ENCODE measurements around the gene RFX4. TPM values are rescaled to one million over a fixed set of nuclear protein-coding genes. Genes with fewer than 3 reads are reported as not detected.

The RFX4 gene
- total RNA-seq, 1 donor from 2014 or later: not detected

- no peak overlapping the region for H3K4me3 ChIP-seq (ENCODE audit: low read depth, low read length)
- TF ChIP-seq, protein P1, sequence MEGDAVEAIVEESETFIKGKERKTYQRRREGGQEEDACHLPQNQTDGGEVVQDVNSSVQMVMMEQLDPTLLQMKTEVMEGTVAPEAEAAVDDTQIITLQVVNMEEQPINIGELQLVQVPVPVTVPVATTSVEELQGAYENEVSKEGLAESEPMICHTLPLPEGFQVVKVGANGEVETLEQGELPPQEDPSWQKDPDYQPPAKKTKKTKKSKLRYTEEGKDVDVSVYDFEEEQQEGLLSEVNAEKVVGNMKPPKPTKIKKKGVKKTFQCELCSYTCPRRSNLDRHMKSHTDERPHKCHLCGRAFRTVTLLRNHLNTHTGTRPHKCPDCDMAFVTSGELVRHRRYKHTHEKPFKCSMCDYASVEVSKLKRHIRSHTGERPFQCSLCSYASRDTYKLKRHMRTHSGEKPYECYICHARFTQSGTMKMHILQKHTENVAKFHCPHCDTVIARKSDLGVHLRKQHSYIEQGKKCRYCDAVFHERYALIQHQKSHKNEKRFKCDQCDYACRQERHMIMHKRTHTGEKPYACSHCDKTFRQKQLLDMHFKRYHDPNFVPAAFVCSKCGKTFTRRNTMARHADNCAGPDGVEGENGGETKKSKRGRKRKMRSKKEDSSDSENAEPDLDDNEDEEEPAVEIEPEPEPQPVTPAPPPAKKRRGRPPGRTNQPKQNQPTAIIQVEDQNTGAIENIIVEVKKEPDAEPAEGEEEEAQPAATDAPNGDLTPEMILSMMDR (conservative IDR thresholded peaks at IDR 0.05; ENCODE audit: low read depth, low read length): no peak
- peak; percentile 62 for DNase-seq (ENCODE audit: low read depth)
These were observed 150.9 kb downstream of the RFX4 start for GRCh38 chr12:106733660-106734059.

- TF ChIP-seq, protein P1 (conservative IDR thresholded peaks at IDR 0.05; ENCODE audit: low read depth, low read length): no peak
- no peak for DNase-seq (ENCODE audit: low read depth)
- H3K4me3 ChIP-seq (ENCODE audit: low read depth, low read length): no peak overlapping the region
These were observed 153.5 kb downstream of the RFX4 start for GRCh38 chr12:106736051-106736957.

- TF ChIP-seq, protein P1 (conservative IDR thresholded peaks at IDR 0.05; ENCODE audit: low read depth, low read length): no peak
- H3K4me3 ChIP-seq (ENCODE audit: low read depth, low read length): no peak overlapping the region
- no peak for DNase-seq (ENCODE audit: low read depth)
These were observed 156.5 kb downstream of the RFX4 start for GRCh38 chr12:106739318-106739717.

DNA sequence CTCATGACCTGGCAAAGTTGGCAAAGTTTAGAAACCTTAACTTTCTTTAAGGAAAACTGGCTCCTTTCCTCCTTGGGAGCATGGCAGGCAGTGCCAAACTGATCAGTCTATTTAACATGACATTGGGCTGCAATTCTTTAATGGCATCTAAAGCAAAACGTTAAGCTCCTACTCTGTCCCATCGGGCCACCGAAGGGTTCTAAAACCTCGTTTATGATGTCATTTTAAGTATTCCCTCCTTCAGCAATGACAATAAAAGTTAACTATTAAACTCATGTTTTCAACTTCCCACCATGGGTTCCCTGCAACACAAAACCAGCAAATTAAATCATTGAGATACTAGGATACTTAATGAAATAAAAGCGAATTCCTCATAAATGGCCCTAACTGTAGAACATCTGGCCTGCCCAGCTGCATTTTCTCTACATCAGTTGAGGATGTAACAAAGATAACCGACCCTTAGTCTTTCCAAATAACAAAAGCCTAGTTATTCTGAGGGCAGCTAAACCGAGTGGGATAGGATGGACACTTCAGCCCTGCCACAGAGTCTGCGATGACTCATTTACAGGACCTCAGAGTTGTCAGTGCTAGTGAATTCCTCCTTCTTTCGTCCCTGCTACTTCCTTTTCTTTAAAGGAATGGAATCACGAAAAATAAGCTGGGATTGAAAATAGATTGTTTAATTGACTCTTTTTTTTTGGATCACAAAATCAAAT lies 157.2 kb downstream of the RFX4 start:
- no peak overlapping the region for H3K4me3 ChIP-seq (ENCODE audit: low read depth, low read length)
- TF ChIP-seq, protein P1 (conservative IDR thresholded peaks at IDR 0.05; ENCODE audit: low read depth, low read length): no peak
- no peak for DNase-seq (ENCODE audit: low read depth)

- TF ChIP-seq, protein P1 (conservative IDR thresholded peaks at IDR 0.05; ENCODE audit: low read depth, low read length): no peak
- DNase-seq (ENCODE audit: low read depth): no peak
- H3K4me3 ChIP-seq (ENCODE audit: low read depth, low read length): no peak overlapping the region
These were observed 158.0 kb downstream of the RFX4 start for GRCh38 chr12:106740818-106741217.

DNA sequence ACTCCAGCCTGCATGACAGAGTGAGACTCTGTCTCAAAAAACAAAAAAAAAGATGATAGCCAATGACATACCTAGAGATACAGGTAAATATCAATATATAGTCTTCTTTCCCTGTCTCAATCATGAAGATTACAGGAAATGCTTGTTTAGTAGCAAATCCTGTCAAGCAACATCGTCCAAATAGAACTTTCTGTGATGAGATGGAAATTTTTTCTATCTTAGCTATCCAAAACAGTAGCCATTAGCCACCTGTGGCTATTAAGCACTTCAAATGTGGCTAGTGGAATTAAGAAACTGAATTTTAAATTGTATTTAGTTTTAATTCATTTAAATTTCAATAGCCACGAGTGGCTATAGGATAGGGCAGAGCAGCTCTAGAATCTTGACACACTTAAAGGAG lies 158.4 kb downstream of the RFX4 start:
- no peak overlapping the region for H3K4me3 ChIP-seq (ENCODE audit: low read depth, low read length)
- TF ChIP-seq, protein P1 (conservative IDR thresholded peaks at IDR 0.05; ENCODE audit: low read depth, low read length): no peak
- DNase-seq (ENCODE audit: low read depth): no peak

Data from epithelial cell of proximal tubule (primary cell).